Ishikawa (cell line): ENCODE data around the gene EHF.

ENCODE experiments used
- CEBPB ChIP-seq: IDR thresholded peaks from 2 replicates; pipeline ENCODE4 v1.6.1; 2012
- CREB1 ChIP-seq: IDR thresholded peaks from 2 replicates; pipeline ENCODE4 v1.6.1; 2012; ENCODE audit warnings: low read depth
- EGR1 ChIP-seq: IDR thresholded peaks from 2 replicates; pipeline ENCODE4 v1.6.1; 2012
- EP300 ChIP-seq: IDR thresholded peaks from 2 replicates; pipeline ENCODE4 v1.6.1; 2012; ENCODE audit warnings: borderline replicate concordance
- FOXM1 ChIP-seq: IDR thresholded peaks from 2 replicates; pipeline ENCODE4 v1.6.1; 2012; ENCODE audit warnings: low read depth, borderline replicate concordance
- MAX ChIP-seq: IDR thresholded peaks from 2 replicates; pipeline ENCODE4 v1.6.1; 2012
- NFIC ChIP-seq: IDR thresholded peaks from 2 replicates; pipeline ENCODE4 v1.6.1; 2012
- RAD21 ChIP-seq: IDR thresholded peaks from 2 replicates; pipeline ENCODE4 v1.6.1; 2012; ENCODE audit warnings: low read depth
- TAF1 ChIP-seq: IDR thresholded peaks from 2 replicates; pipeline ENCODE4 v1.6.1; 2012; ENCODE audit warnings: low read depth, mild to moderate bottlenecking
- TCF12 ChIP-seq: IDR thresholded peaks from 2 replicates; pipeline ENCODE4 v1.6.1; 2012; ENCODE audit warnings: low read depth
- TEAD4 ChIP-seq: IDR thresholded peaks from 2 replicates; pipeline ENCODE4 v1.6.1; 2012
- YY1 ChIP-seq: IDR thresholded peaks from 2 replicates; pipeline ENCODE4 v1.6.1; 2012; ENCODE audit warnings: low read depth
- TF ChIP-seq, protein P1 (sequence below): IDR thresholded peaks from 2 replicates; pipeline ENCODE4 v1.6.1; 2012; ENCODE audit warnings: low read depth, mild to moderate bottlenecking
- TF ChIP-seq, protein P2 (sequence below): IDR thresholded peaks from 2 replicates; pipeline ENCODE4 v1.6.1; 2012

GRCh38 chr11:34613552-34614056 is 7.3 kb upstream of the EHF start:
- TF ChIP-seq FOXM1 (no peak), YY1 (no peak), TAF1 (no peak), EP300 (no peak), CREB1 (no peak), CEBPB (no peak), RAD21 (no peak), MAX (no peak), TCF12 (no peak), EGR1 (no peak), TEAD4 (no peak), NFIC (no peak)
- TF ChIP-seq, protein P1, sequence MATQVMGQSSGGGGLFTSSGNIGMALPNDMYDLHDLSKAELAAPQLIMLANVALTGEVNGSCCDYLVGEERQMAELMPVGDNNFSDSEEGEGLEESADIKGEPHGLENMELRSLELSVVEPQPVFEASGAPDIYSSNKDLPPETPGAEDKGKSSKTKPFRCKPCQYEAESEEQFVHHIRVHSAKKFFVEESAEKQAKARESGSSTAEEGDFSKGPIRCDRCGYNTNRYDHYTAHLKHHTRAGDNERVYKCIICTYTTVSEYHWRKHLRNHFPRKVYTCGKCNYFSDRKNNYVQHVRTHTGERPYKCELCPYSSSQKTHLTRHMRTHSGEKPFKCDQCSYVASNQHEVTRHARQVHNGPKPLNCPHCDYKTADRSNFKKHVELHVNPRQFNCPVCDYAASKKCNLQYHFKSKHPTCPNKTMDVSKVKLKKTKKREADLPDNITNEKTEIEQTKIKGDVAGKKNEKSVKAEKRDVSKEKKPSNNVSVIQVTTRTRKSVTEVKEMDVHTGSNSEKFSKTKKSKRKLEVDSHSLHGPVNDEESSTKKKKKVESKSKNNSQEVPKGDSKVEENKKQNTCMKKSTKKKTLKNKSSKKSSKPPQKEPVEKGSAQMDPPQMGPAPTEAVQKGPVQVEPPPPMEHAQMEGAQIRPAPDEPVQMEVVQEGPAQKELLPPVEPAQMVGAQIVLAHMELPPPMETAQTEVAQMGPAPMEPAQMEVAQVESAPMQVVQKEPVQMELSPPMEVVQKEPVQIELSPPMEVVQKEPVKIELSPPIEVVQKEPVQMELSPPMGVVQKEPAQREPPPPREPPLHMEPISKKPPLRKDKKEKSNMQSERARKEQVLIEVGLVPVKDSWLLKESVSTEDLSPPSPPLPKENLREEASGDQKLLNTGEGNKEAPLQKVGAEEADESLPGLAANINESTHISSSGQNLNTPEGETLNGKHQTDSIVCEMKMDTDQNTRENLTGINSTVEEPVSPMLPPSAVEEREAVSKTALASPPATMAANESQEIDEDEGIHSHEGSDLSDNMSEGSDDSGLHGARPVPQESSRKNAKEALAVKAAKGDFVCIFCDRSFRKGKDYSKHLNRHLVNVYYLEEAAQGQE, result no peak
- TF ChIP-seq, protein P2, sequence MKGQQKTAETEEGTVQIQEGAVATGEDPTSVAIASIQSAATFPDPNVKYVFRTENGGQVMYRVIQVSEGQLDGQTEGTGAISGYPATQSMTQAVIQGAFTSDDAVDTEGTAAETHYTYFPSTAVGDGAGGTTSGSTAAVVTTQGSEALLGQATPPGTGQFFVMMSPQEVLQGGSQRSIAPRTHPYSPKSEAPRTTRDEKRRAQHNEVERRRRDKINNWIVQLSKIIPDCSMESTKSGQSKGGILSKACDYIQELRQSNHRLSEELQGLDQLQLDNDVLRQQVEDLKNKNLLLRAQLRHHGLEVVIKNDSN, result no peak
